Pons (tissue), 1 donor: ENCODE results near the gene ZDHHC13.
"Not testable (repeated sequence)": the region's sequence is repeated elsewhere in the genome, so short reads cannot be mapped to it uniquely, and the experiment has no call there.

ENCODE experiments used
- DNase-seq: peaks from one replicate; pipeline ENCODE4 v3.0.0-alpha.2; 2016; ENCODE audit warnings: low spot score

The ZDHHC13 gene

GRCh38 chr11:19101796-19102520 is 15.0 kb upstream of the ZDHHC13 start:
- no peak for DNase-seq

GRCh38 chr11:19102521-19102900 is 14.5 kb upstream of the ZDHHC13 start:
- DNase-seq: no peak

- no peak for DNase-seq
Measured at GRCh38 chr11:19105011-19105410, 12.0 kb upstream of the ZDHHC13 start.

GRCh38 chr11:19107125-19107524 is 9.8 kb upstream of the ZDHHC13 start:
- no peak for DNase-seq

GRCh38 chr11:19110295-19110694 is 6.7 kb upstream of the ZDHHC13 start:
- DNase-seq: peak; percentile 61

GRCh38 chr11:19111809-19112208 is 5.2 kb upstream of the ZDHHC13 start:
- DNase-seq: no peak

- DNase-seq: no peak
Measured at GRCh38 chr11:19116276-19116970, 545 bp upstream of the ZDHHC13 start.

- DNase-seq: peak; percentile 7
Measured at GRCh38 chr11:19117760-19118097, 761 bp downstream of the ZDHHC13 start.

GRCh38 chr11:19121646-19122045 is 4.7 kb downstream of the ZDHHC13 start:
- no peak for DNase-seq

GRCh38 chr11:19122960-19123615 is 6.1 kb downstream of the ZDHHC13 start:
- no peak for DNase-seq

GRCh38 chr11:19126562-19127325 is 9.8 kb downstream of the ZDHHC13 start:
- DNase-seq: not testable (repeated sequence)

GRCh38 chr11:19134004-19134403 is 17.0 kb downstream of the ZDHHC13 start:
- no peak for DNase-seq

- DNase-seq: not testable (repeated sequence)
Measured at GRCh38 chr11:19136884-19137283, 19.9 kb downstream of the ZDHHC13 start.

- DNase-seq: no peak
Measured at GRCh38 chr11:19145319-19145718, 28.4 kb downstream of the ZDHHC13 start.

GRCh38 chr11:19156892-19157291 is 39.9 kb downstream of the ZDHHC13 start:
- DNase-seq: no peak

- DNase-seq: no peak
Measured at GRCh38 chr11:19160847-19161246, 43.9 kb downstream of the ZDHHC13 start.

GRCh38 chr11:19161651-19162050 is 44.7 kb downstream of the ZDHHC13 start:
- DNase-seq: no peak

GRCh38 chr11:19162951-19163505 is 46.1 kb downstream of the ZDHHC13 start:
- no peak for DNase-seq

GRCh38 chr11:19163617-19164016 is 46.6 kb downstream of the ZDHHC13 start:
- no peak for DNase-seq

GRCh38 chr11:19164230-19164855 is 47.4 kb downstream of the ZDHHC13 start:
- no peak for DNase-seq

- no peak for DNase-seq
Measured at GRCh38 chr11:19164881-19165280, 47.9 kb downstream of the ZDHHC13 start.

- DNase-seq: no peak
Measured at GRCh38 chr11:19168090-19168489, 51.1 kb downstream of the ZDHHC13 start.
